NCI-H146 (cell line): ENCODE measurements around the gene B3GNT7.
"Not testable (repeated sequence)": the region's sequence is repeated elsewhere in the genome, so short reads cannot be mapped to it uniquely, and the experiment has no call there.

Experiments used
- DNase-seq: peaks from one replicate; lab custom pipeline; 2025; lab: John Stamatoyannopoulos, UW

B3GNT7 gene

DNA sequence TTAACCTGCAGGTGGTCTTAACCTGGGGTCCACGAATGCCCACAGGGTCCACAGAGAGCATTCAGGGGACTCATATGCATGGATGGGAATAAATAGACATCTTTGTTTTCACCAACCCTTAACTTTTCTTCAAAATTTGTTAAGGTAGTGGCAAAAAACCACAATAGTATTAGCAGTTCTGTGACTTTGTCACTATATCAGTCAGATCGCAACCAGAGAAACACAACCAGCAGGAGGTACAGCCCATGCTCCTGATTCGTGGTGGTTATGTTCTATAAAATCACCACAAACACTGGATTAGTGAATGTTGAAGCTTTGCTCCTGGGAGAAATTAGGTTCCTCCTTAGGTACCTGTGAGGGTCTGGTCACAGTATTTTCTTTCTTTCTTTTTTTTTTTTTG is 31.6 kb downstream of the B3GNT7 start:
- no peak for DNase-seq

GRCh38 chr2:231429152-231429551 is 33.6 kb downstream of the B3GNT7 start:
- no peak for DNase-seq

- DNase-seq: no peak
These were observed 34.4 kb downstream of the B3GNT7 start for GRCh38 chr2:231429901-231430300.

DNA sequence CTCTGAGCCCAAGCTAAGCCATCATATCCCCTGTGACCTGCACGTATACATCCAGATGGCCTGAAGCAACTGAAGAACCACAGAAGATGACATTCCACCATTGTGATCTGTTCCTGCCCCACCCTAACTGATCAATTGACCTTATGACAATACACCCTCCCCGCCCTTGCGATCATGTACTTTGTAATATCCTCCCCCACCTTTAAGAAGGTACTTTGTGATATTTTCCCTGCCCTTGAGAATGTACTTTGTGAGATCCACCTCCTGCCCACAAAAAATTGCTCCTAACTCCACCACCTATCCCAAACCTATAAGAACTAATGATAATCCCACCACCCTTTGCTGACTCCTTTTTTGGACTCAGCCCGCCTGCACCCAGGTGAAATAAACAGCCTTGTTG is 34.9 kb downstream of the B3GNT7 start:
- not testable (repeated sequence) for DNase-seq

DNA sequence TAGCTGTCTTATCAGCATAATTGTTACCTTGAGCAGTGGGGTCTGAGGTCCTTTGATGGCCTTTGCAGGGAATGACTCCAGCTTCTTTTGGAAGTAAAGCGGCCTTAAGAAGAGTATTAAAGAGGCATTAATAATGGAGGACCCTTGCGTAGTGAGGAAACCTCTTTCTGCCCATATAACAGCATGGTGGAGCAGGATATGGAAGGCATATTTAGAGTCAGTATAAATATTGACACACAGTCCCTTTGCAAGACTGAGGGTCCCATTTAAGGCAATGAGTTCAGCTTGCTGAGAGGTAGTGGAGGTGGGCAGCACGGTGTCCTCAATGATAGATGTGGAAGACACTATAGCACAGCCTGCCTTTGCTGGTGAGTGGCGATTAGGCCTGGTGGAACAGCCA is 36.1 kb downstream of the B3GNT7 start:
- no peak for DNase-seq

GRCh38 chr2:231433990-231434389 is 38.5 kb downstream of the B3GNT7 start:
- no peak for DNase-seq

DNA sequence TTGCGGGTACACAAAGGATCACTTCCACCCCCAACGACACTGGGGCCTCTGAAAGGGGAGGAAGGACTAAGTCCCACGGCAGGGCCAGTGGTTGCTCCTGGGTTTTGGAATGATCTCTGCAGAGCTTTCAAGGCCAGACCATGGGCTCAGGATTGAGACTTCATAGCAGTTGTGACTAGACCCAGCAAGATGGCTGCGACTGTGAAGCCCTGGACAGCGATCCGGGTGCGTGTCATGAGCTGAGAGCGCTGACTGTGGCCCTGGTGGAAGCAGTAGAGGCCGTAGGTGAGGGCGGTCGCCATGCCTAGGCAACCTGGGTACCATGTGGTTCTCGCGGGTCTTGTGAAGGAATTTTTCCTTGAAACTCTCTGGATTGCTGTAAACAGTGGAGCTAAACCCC is 41.4 kb downstream of the B3GNT7 start:
- no peak for DNase-seq

- DNase-seq: no peak
These were observed 54.1 kb downstream of the B3GNT7 start for GRCh38 chr2:231449503-231450054.

DNA sequence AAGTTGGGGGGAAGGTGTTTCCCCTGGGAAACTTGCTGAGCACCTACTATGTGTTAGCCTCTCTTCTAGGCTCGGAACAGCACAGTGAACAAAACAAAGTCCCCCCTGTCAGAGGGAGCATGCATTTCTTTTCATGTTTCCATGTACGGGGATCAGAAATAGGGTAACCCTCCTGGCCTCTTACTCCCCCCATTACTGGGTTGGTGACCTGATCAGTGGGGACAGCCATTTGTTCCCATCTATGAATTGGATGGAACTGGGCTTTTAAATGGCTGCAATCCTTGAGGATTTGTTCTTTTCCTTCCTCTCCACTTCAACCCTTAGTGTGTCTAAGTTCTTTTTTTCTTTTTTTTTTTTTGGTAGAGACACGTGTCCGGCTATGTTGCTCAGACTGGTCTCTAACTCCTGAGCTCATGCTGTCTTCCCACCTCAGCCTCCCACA is 55.1 kb downstream of the B3GNT7 start:
- DNase-seq: no peak
